Stimulated activated CD4-positive, alpha-beta T cell treated with anti-CD3 and anti-CD28 coated beads, Interleukin-12 subunit alpha, Interleukin-12 subunit beta, amount 100 ng/mL, for 24 hours (primary cell): ENCODE measurements around the gene FBLN2.
"Not testable (repeated sequence)": the region's sequence is repeated elsewhere in the genome, so short reads cannot be mapped to it uniquely, and the experiment has no call there.

Experiments used
- DNase-seq, 2 experiments: peaks; one replicate each; pipeline ENCODE4 v3.0.0-alpha.2; 2020; ENCODE audit warnings: low read depth in 2 of 2

The FBLN2 gene

DNA sequence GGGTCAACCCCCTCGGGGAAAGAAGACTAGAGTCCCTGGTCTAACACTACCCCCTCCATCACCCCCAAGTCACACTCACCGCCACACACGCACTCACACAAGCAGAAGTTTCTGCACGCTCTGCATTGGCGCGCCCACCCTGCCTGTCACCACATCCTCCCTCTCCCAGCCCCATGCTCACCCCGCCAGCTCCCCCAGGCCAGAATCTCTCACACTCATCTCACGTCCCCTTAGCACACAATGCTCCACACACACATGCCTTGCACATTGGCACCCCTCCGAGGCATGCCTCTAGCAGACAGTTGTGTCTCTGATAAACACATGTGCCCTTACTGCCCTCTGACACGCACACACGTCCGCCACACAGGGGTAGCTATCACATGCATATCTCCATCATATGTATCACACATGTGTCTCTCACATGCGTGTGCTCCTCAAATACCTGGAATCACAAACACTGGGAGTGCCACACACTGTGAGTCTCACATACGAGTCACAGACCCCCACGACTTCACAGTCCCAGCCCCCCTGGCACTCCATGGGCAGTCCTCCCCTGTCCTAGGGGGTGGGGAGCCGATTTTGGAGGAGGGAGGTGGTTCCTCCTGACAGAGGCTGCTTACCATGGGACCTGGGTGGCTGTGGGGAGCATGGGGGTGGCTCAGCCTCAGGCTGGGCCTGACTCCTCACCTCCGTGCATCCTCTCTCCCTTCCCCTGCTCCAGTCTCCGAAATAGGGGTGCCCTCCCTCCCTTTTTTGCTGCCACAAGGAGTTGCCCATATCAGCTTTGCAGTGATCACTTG is 898 bp downstream of the FBLN2 start:
- no peak for DNase-seq

DNA sequence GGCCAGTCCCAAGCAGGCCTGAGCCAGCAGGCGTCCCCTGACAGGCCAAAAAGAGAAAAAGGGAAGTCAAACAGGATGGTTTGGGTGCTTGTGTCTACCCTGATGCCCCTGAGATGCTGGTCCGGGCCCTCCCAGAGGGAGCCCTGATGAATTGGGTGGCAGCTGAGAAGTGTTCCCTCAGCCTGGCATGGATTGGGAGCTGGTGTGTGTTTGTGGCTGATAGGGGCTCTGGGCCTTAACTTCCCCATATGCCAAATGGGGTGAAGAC is 1.4 kb downstream of the FBLN2 start:
- DNase-seq: no peak

- DNase-seq: no peak
These were observed 2.0 kb downstream of the FBLN2 start for GRCh38 chr3:13550791-13551360.

DNA sequence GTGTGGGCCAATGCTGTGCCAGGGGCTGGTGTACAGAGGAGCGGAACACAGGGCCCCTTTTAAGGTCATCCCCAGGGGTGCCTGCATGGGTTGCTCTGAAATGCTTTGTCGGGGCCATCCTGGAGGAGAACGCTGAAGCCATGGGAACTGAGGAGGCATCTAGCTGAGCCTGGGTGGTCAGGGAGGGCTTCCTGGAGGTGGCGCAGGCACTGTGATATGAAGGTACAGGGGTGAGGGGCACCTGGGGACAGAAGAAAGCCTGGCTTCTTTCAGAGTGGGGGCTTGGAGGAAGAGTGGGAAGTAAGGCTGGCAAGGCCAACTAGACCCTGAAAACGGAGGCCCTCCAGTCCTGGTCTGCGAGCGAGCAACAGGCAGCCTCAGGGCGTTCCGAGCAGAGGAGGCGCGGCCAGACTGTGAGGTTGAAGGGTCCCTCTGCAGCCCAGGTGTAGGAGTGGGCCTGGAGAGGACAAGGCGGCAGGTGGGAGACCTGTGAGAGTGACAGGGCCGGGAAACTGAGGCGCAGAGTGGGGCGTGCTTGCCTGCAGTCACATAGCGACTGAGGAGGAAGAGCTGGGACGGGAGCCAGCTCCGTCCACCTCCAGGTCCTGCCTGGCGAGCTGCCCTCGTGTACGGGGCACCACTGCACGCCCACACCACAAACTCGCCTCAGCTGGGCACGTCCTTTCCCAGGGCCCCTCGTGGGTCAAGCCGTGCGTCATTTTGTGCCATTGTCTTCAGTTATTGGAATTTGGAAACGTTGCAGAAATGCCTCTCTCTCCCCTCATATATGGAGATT is 4.1 kb downstream of the FBLN2 start:
- DNase-seq: no peak

GRCh38 chr3:13553686-13554085 is 4.8 kb downstream of the FBLN2 start:
- DNase-seq: no peak

DNA sequence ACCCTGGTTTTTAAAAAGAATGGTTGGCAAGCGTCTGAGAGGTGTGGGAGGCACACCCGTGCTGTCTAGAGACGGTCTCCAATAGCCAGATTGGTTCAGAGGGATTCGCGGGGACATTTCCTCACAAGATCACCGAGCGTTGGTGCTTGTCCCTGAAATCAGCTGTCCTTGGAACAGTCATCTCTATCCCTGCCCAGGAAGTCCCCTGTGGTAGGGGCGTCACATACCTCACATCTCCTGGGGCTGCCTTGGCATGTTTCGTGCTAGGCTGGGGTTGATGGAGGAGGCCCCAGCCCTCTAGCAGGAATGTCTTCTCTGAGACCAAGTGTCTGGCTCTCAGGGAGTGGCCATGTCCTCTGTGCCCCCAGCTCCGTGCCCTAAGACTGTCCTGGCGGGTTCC is 6.8 kb downstream of the FBLN2 start:
- DNase-seq: no peak

DNA sequence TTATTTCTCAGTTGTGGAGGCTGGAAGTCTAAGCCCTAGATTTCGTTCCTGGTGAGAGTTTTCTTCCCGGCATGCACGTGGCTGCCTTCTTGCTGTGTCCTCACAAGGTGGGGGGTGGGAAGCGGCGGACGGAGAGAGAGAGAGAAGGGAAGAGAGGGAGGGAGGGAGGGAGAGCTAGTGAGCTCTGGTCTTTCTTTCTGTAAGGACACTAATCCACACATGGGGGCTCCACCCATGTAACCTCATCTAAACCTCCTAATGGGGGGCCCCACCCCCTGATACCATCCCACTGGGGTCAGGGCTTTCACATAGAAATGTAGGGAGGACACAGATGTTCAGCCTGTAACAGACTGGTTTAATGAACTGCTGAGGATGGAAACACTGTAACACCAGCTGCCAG is 7.3 kb downstream of the FBLN2 start:
- no peak for DNase-seq

DNA sequence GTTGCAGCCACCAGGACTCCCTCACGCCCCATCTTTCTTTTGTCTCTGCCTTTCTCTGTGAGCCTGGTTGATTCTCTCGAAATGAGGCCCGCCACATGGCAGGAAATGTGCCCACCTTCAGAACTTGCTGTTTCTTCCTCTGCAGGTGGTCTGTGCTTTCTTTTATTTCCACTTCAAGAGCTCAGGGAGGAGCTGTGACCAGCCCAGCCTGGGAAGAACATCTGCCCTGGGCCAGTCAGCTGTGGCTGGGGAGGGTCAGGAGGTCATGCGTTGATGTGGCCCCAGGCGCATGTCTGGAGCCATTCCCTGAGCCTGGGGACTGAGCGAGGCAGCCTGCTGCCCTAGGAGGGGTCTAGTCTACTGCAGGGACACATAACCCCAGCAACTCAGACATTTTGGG is 8.0 kb downstream of the FBLN2 start:
- DNase-seq: no peak

GRCh38 chr3:13557417-13557816 is 8.5 kb downstream of the FBLN2 start:
- no peak for DNase-seq

GRCh38 chr3:13557926-13558325 is 9.0 kb downstream of the FBLN2 start:
- no peak for DNase-seq

DNA sequence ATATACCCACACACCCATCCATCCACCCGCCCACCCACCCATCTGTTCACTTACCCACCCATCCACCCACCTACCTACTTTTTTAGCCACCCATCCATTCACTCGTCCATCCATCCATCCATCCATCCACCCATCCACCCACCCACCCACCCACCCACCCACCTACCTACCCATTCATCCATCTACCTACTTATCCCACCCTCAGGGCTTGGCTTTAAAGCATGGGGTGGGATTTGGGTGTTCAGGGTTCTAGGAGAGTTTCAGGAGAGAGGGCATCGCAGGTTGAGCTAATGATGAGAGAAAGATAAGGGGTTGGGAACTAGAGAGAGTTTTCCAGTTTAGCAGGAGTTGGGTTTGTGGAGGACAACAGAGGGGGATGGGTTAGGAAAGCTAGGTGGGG is 9.7 kb downstream of the FBLN2 start:
- DNase-seq: no peak

DNA sequence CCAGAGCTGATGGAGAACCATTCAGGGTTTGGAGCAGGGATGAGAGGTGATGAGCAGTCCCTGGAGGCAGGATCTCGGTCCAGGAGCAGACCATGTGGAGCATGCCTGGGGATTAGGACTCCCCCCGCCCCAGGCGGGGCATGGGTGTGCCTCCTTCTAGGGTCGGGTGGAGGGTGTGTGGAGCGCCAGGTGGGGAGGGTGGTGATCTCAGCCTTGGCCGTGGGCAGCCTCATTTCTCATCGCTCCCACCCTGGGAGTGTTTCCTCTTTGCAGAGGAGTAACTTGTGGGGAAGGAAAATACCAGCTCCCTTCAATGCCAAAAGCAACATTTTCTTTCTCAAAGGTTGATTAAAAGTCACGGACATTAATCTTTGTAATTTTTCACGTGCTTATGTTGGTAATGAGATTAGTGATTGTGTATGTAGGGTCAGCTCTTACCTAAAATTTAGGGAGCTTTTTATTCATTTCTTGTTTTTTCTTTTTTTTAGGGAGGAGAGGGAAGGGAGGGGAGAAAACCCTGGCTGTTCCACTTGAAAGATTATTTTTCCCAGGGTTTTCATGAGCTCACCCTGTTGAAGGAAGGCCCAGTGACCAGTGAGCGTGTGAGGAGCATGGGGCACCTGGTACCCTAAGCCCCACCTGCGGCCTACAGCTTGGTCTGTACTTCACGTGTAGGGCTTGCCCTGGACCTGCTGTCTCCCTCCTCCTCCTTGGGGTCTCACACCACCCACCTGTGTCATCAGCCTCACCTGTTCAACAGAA is 11.0 kb downstream of the FBLN2 start:
- no peak for DNase-seq

DNA sequence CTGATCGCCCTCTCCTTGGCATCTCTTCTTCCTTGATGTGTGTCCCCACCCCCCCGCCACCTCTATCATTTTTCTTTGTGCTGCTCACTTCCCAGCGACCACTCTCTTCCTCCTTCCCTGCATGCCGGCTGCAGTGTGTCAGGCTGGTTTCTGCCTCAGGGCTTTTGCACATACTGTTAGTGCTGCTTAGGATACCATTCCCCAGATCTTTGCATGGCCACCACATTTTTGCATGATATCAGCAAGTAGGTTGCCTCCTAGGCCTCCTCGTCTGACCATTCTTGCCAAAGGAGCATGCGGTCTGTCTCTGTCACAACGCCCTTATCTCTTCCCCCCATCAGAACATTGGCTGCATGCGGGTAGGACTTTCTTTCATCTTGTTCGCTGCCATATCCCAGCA is 12.5 kb downstream of the FBLN2 start:
- no peak for DNase-seq

DNA sequence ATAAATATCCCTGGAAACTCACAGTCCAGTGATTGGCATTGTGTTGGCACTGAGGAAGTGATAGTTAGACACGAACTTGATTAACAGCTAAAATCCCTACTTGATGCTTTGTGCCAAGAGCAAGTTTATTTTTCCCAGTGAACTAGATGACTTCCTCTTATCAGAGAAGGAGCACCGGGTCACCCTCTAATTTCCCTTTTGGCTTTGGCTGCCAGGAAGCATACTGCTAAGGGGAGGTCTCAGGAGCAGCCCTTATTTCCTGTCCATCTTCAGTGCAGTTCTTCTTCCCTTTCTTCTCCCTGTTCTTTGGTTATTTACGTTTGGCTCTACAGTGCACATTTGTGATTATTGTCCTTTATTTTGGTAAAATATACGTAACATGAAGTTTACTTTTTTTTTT is 13.0 kb downstream of the FBLN2 start:
- DNase-seq: no peak

- not testable (repeated sequence) for DNase-seq
These were observed 13.5 kb downstream of the FBLN2 start for GRCh38 chr3:13562421-13562820.

DNA sequence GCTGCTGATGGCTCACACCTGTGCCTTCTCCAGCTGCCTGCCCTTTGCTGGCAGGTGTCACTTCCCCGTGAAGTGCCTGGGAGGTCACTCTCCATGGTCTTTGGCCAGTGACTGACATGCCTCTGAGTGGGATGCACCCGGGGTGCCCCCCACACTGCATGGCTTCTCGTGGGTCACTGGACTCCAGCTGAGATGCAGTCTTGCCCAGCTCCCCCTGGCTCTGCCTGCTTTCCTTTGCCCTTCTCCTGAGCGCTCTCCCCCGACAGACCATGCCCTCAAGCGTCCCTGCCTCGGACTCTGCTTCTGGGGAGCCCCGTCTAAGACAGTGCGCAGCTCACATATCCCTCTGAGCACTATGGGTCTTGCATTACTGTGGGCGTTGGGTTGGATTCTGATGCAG is 14.4 kb downstream of the FBLN2 start:
- DNase-seq: no peak

GRCh38 chr3:13563911-13564310 is 15.0 kb downstream of the FBLN2 start:
- DNase-seq: no peak

GRCh38 chr3:13564751-13565560 is 16.0 kb downstream of the FBLN2 start:
- no peak for DNase-seq

DNA sequence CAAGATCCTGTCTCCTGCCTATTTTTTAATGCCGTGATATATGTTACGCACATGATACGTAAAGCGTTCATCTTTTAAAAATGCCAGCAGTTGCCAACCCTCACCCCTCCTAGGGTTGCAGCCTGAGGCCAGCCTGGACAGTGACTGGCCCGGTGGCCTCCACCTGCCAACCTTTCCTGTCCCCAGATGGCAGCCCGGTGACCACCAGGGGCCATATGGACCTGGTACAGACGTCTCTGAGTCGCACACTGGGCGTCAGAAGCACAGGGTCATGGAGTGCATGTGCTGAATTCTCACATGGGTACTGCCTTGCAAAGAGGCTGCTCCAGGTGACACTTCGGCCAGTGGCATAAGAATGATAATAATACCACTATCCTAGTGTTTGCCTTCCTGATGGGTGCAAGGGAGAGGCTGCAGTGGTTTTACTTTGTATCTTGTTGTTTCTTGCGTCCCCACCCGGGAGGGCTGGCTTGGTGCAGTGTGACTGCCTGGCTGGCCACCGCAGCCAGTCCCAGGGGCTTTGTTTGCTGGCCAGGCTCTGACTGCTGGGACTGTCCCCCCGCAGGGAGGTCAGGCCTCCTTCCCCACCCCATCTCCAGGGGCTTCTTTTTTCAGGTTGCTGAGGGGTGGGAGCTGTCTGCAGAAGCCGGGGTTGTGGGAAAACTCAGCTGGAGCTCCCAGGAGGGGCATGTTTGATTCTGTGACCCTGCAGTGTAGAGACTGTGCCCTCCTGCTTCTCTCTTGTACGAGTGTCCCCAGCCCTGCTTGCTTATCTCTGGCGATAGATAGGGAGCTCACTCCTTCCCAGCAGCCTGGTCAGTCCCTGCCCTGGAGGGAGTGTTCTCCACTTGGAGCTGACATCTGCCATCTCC is 16.9 kb downstream of the FBLN2 start:
- DNase-seq: no peak

DNA sequence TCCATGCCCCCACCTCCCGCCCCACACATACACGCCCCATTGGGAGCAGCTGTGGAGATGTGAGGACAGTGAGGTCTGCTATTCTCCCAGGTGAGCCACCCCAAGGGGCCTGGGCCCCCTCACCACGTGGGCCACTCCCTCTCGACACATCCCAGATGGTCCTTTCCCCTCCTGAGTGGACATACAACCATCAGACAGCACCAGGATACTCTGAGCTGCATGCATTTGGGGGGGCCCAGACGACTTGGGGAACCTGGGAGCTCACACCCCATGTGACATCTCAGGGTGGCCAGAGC is 17.5 kb downstream of the FBLN2 start:
- DNase-seq: no peak

GRCh38 chr3:13566769-13567310 is 17.9 kb downstream of the FBLN2 start:
- no peak for DNase-seq
